A673 (cell line): ENCODE results near the gene UPP1. TPM values are rescaled to one million over a fixed set of nuclear protein-coding genes. Genes with fewer than 3 reads are reported as not detected.

Source experiments
- BruUV-seq: library from RNA; stranded (reverse); fragments of 400-500 nt; replicated peaks from 2 replicates; lab custom pipeline; 2021; lab: Mats Ljungman, UMichigan
- CTCF ChIA-PET: fragments of 300-600 bp; sonication (Branson Sonifier 250); formaldehyde crosslinking; loops from one replicate; lab custom pipeline; 2022; ENCODE audit warnings: antibody characterized with exemption; lab: Charles Lee
- POLR2A ChIA-PET: fragments of 300-600 bp; sonication (Branson Sonifier 250); formaldehyde crosslinking; loops from one replicate; lab custom pipeline; 2022; ENCODE audit warnings: antibody characterized with exemption; ENCODE audit not compliant: low non-redundant PET; lab: Charles Lee
- DNase-seq: peaks from one replicate; pipeline ENCODE4 v3.0.0-alpha.2; 2015; ENCODE audit warnings: low spot score
- H3K27ac ChIP-seq: fragments of 200-600 bp; sonication (generic); 2 replicates; pipeline ENCODE4 v1.5.1; 2016; ENCODE audit warnings: mixed run types, low read depth, mild to moderate bottlenecking, mixed read lengths, antibody characterized with exemption, low read length; ENCODE audit not compliant: poor library complexity, severe bottlenecking
- H3K27me3 ChIP-seq: fragments of 200-600 bp; sonication (generic); replicated peaks from 2 replicates; pipeline ENCODE4 v1.6.1; 2017; ENCODE audit warnings: mixed run types, low read depth, mild to moderate bottlenecking, mixed read lengths, antibody characterized with exemption, low read length; ENCODE audit not compliant: insufficient read depth, poor library complexity
- H3K36me3 ChIP-seq: fragments of 200-600 bp; sonication (generic); 2 replicates; pipeline ENCODE4 v1.6.1; 2016; ENCODE audit warnings: mixed run types, mild to moderate bottlenecking, mixed read lengths, antibody characterized with exemption, low read length; ENCODE audit not compliant: insufficient read depth, poor library complexity, severe bottlenecking
- H3K4me1 ChIP-seq: fragments of 200-600 bp; sonication (generic); 2 replicates; pipeline ENCODE4 v1.6.1; 2017; ENCODE audit warnings: mixed run types, mild to moderate bottlenecking, mixed read lengths, antibody characterized with exemption, low read length; ENCODE audit not compliant: insufficient read depth, poor library complexity, severe bottlenecking
- H3K4me3 ChIP-seq: fragments of 200-600 bp; sonication (generic); 2 replicates; pipeline ENCODE4 v1.5.1; 2016; ENCODE audit warnings: low read depth, mixed run types, mild to moderate bottlenecking, mixed read lengths, low read length; ENCODE audit not compliant: poor library complexity, severe bottlenecking
- H3K9me3 ChIP-seq: fragments of 200-600 bp; sonication (generic); 2 replicates; pipeline ENCODE4 v1.6.1; 2016; ENCODE audit warnings: mixed run types, low read depth, mild to moderate bottlenecking, mixed read lengths, antibody characterized with exemption, low read length; ENCODE audit not compliant: poor library complexity, severe bottlenecking
- CTCF ChIP-seq: fragments of 300-800, 200-600 bp; sonication (generic); conservative IDR thresholded peaks from 2 replicates; pipeline ENCODE4 v1.5.1; 2017; ENCODE audit warnings: low read depth, mild to moderate bottlenecking, antibody characterized with exemption, low read length, moderate library complexity, mixed read lengths
- EZH2 ChIP-seq: fragments of 200-600 bp; sonication (generic); IDR thresholded peaks from 2 replicates; pipeline ENCODE4 v1.6.1; 2017; ENCODE audit warnings: borderline replicate concordance, low read depth, mild to moderate bottlenecking, mixed read lengths, antibody characterized with exemption, low read length; ENCODE audit not compliant: poor library complexity, severe bottlenecking
- intact Hi-C: fragments of 100-400 bp; cut with micrococcal nuclease; formaldehyde crosslinking; loops from one replicate; pipeline ENCODE4 v1.10.0; 2022; ENCODE audit not compliant: unreplicated experiment
- total RNA-seq: library from RNA; stranded (reverse); gene quantifications from 2 replicates; pipeline ENCODE4 v1.2.3, GENCODE V29; 2021

Gene UPP1
- total RNA-seq, 1 experiment from 2014 or later = 5.5 TPM

GRCh38 chr7:48096273-48096672 lies 7.2 kb downstream of the UPP1 start:
- ChIA-PET CTCF (no interaction called here), POLR2A (no interaction called here)
- intact Hi-C loops = no loop called here
- no peaks in the 10 kb centered on the region for H3K36me3 ChIP-seq
- no peak for TF ChIP-seq EZH2
- no peak for TF ChIP-seq CTCF
- H3K27me3 ChIP-seq = no peaks in the 10 kb centered on the region
- no peaks in the 10 kb centered on the region for H3K9me3 ChIP-seq
- no peak overlapping the region for H3K27ac ChIP-seq
- DNase-seq = no peak
- BruUV-seq = no TSS peak
- H3K4me3 ChIP-seq = no peak overlapping the region
- H3K4me1 ChIP-seq = no peaks in the 10 kb centered on the region

- no peaks in the 10 kb centered on the region for H3K4me1 ChIP-seq
- CTCF ChIA-PET = no interaction called here
Measured at GRCh38 chr7:48097521-48098231, 8.6 kb downstream of the UPP1 start.

GRCh38 chr7:48098846-48099245 lies 9.8 kb downstream of the UPP1 start:
- H3K4me3 ChIP-seq = no peak overlapping the region
- no TSS peak for BruUV-seq
- no peaks in the 10 kb centered on the region for H3K36me3 ChIP-seq
- intact Hi-C loops = no loop called here
- DNase-seq = no peak
- ChIA-PET CTCF (no interaction called here), POLR2A (no interaction called here)
- H3K27me3 ChIP-seq = no peaks in the 10 kb centered on the region
- H3K27ac ChIP-seq = no peak overlapping the region
- no peaks in the 10 kb centered on the region for H3K9me3 ChIP-seq
- no peaks in the 10 kb centered on the region for H3K4me1 ChIP-seq
- no peak for TF ChIP-seq EZH2
- no peak for TF ChIP-seq CTCF

More at GRCh38 chr7:48097521-48098231, 8.6 kb downstream of the UPP1 start:
- Histone ChIP-seq H3K4me3 (no peak overlapping the region), H3K9me3 (no peaks in the 10 kb centered on the region), H3K27ac (no peak overlapping the region), H3K27me3 (no peaks in the 10 kb centered on the region), H3K36me3 (no peaks in the 10 kb centered on the region)
- intact Hi-C loops = no loop called here
- no TSS peak for BruUV-seq
- POLR2A ChIA-PET = no interaction called here
- no peak for TF ChIP-seq EZH2
- TF ChIP-seq CTCF = no peak
- DNase-seq = no peak
